Progenitor cell of endocrine pancreas (in vitro differentiated cells): Measurements from ENCODE around the gene NFIC. TPM values are rescaled to one million over a fixed set of nuclear protein-coding genes. Genes with fewer than 3 reads are reported as not detected.
"Not testable (repeated sequence)": the region's sequence is repeated elsewhere in the genome, so short reads cannot be mapped to it uniquely, and the experiment has no call there.

Source experiments
- DNase-seq: peaks from one replicate; pipeline ENCODE4 v3.0.0; 2021; ENCODE audit warnings: low spot score; ENCODE audit not compliant: unreplicated experiment
- H3K27ac Mint-ChIP-seq: 2 replicates; pipeline ENCODE4 v1.8.0; 2021; ENCODE audit warnings: mild to moderate bottlenecking, moderate library complexity, mixed read lengths
- H3K27me3 Mint-ChIP-seq: 2 replicates; pipeline ENCODE4 v1.8.0; 2021; ENCODE audit warnings: mixed read lengths
- H3K36me3 Mint-ChIP-seq: 2 replicates; pipeline ENCODE4 v1.8.0; 2022; ENCODE audit warnings: mixed read lengths; ENCODE audit not compliant: insufficient read depth
- H3K4me1 Mint-ChIP-seq: 2 replicates; pipeline ENCODE4 v1.8.0; 2021; ENCODE audit warnings: low read depth, mixed read lengths
- H3K4me3 Mint-ChIP-seq: 2 replicates; pipeline ENCODE4 v1.8.0; 2021; ENCODE audit warnings: low read depth, mild to moderate bottlenecking, moderate library complexity, mixed read lengths
- H3K9me3 Mint-ChIP-seq: 2 replicates; pipeline ENCODE4 v1.8.0; 2021; ENCODE audit warnings: low read depth, mixed read lengths
- total RNA-seq: library from RNA; stranded (reverse); gene quantifications from 2 replicates; pipeline ENCODE4 v1.2.1, GENCODE V29; 2021
- TF ChIP-seq, protein P1 (sequence below): fragments of 200-600 bp; sonication (generic); IDR thresholded peaks from one replicate; pipeline ENCODE4 v1.5.0; 2021; ENCODE audit warnings: antibody characterized with exemption, mild to moderate bottlenecking; ENCODE audit not compliant: unreplicated experiment

The NFIC gene
- total RNA-seq, 1 donor from 2014 or later, result 6.8 TPM

DNA sequence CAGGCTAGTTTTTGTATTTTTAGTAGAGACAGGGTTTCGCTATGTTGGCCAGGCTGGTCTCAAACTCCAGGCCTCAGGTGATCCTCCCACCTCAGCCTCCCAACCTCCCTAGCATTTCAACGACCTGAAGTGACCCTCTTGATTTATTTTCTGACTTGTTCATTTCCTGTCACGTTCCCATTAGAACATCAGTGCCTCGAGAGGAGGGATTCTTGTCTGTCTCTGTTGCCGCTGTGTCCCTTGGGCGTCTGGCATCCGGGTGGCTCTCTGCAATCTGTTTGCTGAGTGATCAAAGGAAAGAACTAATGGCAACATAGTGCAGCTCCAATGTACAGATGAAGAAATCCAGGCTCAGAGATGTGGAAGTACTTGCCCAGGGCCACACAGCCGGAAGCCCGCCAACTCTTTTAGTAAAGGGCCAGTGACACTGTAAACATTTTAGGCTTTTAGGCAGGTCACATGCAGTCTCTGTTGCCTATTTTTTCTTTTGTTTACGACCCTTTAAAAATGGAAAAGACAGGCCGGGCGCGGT is 47.5 kb downstream of the NFIC start:
- Mint-ChIP-seq H3K27me3 (peaks cover 20% of the 10 kb centered on the region), H3K27ac (no peak overlapping the region), H3K4me1 (no peaks in the 10 kb centered on the region), H3K9me3 (no peaks in the 10 kb centered on the region), H3K36me3 (no peaks in the 10 kb centered on the region), H3K4me3 (no peak overlapping the region)
- TF ChIP-seq, protein P1, sequence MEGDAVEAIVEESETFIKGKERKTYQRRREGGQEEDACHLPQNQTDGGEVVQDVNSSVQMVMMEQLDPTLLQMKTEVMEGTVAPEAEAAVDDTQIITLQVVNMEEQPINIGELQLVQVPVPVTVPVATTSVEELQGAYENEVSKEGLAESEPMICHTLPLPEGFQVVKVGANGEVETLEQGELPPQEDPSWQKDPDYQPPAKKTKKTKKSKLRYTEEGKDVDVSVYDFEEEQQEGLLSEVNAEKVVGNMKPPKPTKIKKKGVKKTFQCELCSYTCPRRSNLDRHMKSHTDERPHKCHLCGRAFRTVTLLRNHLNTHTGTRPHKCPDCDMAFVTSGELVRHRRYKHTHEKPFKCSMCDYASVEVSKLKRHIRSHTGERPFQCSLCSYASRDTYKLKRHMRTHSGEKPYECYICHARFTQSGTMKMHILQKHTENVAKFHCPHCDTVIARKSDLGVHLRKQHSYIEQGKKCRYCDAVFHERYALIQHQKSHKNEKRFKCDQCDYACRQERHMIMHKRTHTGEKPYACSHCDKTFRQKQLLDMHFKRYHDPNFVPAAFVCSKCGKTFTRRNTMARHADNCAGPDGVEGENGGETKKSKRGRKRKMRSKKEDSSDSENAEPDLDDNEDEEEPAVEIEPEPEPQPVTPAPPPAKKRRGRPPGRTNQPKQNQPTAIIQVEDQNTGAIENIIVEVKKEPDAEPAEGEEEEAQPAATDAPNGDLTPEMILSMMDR, result no peak
- no peak for DNase-seq

DNA sequence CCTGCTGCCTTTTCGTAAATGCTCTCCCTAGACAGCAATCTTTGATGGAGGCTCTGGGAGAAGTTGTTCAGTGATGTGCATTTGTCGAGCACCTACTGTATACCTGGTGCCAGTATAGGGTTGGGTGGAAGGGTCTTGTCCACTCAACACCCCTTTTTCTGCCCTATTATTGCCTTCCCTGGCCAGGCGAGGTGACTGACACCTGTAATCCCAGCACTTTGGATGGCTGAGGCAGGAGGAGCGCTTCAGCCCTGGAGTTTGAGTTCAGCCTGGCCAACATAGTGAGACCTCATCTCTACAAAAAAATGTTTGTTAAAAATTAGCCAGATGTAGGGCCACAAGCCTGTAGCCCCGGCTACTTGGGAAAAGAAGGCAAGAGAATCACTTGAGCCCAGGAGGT is 49.3 kb downstream of the NFIC start:
- TF ChIP-seq, protein P1, result no peak
- peaks cover 9% of the 10 kb centered on the region for H3K27me3 Mint-ChIP-seq
- H3K4me1 Mint-ChIP-seq, result no peaks in the 10 kb centered on the region
- H3K27ac Mint-ChIP-seq, result no peak overlapping the region
- H3K4me3 Mint-ChIP-seq, result no peak overlapping the region
- no peaks in the 10 kb centered on the region for H3K9me3 Mint-ChIP-seq
- DNase-seq, result no peak
- H3K36me3 Mint-ChIP-seq, result no peaks in the 10 kb centered on the region

DNA sequence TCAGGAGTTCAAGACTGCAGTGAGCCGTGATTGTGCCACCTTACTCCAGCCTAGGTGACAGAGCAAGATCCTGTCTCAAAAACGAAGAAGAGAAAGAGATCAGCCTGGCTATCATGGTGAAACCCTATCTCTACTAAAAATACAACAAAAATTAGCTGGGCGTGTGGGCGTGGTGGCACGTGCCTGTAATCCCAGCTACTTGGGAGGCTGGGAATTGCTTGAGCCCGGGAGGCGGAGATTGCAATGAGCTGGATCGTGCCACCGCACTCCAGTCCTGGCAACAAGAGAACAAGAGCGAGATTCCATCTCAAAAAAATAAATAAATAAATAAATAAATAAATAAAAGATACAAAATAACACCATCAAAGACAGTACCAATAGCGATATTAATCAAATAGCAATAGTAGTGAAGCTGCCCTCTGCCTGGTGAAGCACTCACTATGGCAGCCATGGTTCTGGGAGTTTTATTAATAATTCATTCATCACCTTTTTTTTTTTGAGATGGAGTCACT is 53.9 kb downstream of the NFIC start:
- Mint-ChIP-seq H3K4me1 (no peaks in the 10 kb centered on the region), H3K9me3 (no peaks in the 10 kb centered on the region), H3K4me3 (no peak overlapping the region), H3K36me3 (no peaks in the 10 kb centered on the region), H3K27ac (no peak overlapping the region), H3K27me3 (no peaks in the 10 kb centered on the region)
- no peak for DNase-seq
- TF ChIP-seq, protein P1, result no peak

DNA sequence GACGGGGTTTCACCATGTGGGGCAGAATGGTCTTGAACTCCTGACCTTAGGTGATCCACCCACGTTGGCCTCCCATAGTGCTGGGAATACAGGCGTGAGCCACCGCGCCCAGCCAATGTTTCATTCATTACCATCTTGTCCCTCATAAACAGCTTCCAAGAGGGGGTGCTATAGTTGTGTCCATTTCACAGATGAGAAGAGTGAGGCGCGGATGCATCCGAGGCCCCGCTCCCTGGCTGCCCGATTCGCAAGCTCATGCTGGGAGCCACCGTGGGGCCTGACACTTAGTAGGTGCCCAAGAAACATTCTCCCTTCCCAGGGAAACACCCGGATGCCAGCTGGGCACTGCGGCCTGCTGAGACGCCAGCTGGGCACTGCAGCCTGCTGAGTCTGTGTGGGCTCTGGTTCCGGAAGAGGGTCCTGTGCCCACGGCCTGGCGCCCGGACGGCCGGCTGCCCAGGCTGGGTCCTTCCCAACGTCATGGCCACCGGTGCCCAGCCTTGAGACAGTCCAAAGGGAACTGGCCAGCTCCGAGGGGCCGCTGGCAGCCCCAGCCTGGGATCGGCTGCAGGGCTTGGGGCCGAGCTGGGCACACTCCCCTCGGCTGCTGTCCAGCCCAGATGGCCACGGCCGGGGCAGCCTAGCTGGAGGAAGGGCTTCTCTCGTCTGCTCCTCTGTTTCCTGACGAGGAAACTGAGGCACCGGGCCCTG is 54.7 kb downstream of the NFIC start:
- DNase-seq, result no peak
- TF ChIP-seq, protein P1, result no peak
- Mint-ChIP-seq H3K4me3 (no peak overlapping the region), H3K9me3 (no peaks in the 10 kb centered on the region), H3K36me3 (no peaks in the 10 kb centered on the region), H3K4me1 (no peaks in the 10 kb centered on the region), H3K27me3 (no peaks in the 10 kb centered on the region), H3K27ac (no peak overlapping the region)

DNA sequence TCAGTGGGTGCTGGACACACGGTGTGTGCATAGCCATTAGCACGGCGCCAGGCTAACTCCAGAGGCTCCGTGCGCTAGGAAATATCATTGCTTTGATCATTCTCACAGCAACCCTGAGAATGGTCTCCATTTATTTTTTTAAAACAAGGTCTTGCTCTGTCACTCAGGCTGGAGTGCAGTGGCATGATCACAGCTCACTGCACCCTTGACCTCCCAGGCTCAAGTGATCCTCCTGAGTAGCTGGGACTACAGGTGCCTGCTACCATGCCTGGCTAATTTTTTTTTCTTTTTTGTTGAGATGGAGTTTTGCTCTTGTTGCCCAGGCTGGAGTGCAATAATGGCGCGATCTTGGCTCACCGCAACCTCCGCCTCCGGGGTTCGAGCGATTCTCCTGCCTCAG is 55.3 kb downstream of the NFIC start:
- not testable (repeated sequence) for H3K4me1 Mint-ChIP-seq, DNase-seq, H3K27me3 Mint-ChIP-seq, H3K4me3 Mint-ChIP-seq, H3K36me3 Mint-ChIP-seq, H3K27ac Mint-ChIP-seq, H3K9me3 Mint-ChIP-seq
